ENCODE results near the gene CABP1. TPM values are rescaled to one million over a fixed set of nuclear protein-coding genes. Genes with fewer than 3 reads are reported as not detected.
A peak's percentile ranks its signal among the peaks of the same experiment; 100 is the strongest.

The CABP1 gene
- total and polyA plus RNA-seq, 8 donors, result 0.37 to 3.7 (median 2.3) TPM

DNA sequence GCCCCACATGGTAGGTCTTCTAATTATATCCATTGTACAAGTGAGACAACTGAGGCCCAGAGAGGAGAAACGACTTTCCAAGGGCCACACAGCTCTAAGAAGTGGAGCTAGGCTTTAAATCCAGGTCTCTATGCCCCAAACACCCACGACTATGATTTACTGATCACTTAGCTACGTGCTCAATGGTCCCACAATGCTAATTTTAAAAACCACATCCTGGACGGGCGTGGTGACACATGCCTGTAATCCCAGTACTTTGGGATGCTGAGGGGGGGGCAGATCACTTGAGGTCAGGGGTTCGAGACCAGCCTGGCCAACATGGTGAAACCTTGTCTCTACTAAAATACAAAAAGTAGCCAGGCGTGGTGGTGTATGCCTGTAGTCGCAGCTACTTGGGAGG is 38.1 kb downstream of the CABP1 start:
- H3K4me1 ChIP-seq, result peaks cover 0 to 19% of the 10 kb centered on the region in 2 donors
- TF ChIP-seq CTCF (IDR thresholded peaks at IDR 0.05), result no peak
- no peak overlapping the region for H3K4me3 ChIP-seq
- no peaks in the 10 kb centered on the region for H3K36me3 ChIP-seq
- ATAC-seq (no peak), DNase-seq (no peak)
- H3K27ac ChIP-seq, result no peak overlapping the region
- intact Hi-C loops (cut with DNase I), result no loop called here
- no peaks in the 10 kb centered on the region for H3K9me3 ChIP-seq
- no peaks in the 10 kb centered on the region for H3K27me3 ChIP-seq

GRCh38 chr12:120680165-120680738 is 39.8 kb downstream of the CABP1 start:
- intact Hi-C loops (cut with DNase I), result no loop called here

DNA sequence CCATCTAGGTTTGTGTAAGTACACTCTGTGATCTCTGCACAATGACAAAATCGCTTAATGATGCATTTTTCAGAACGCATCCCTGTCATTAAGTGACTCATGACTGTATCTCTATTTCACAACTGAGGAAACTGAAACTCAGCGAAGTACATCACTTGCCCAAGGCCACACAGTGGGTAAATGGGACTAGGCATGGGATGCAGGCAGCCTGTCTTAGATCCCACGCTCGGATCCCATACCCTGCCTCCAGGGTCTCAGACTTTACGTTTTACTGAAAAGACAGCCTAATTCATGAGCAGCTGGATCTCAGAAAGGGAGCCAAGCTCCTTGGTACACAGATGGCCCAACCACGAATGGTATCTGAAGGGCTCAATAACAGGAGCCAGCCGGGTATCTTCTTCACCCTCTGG is 44.1 kb downstream of the CABP1 start:
- ATAC-seq (no peak), DNase-seq (no peak)
- Histone ChIP-seq H3K9me3 (no peaks in the 10 kb centered on the region), H3K4me3 (no peak overlapping the region), H3K4me1 (peaks cover 4 to 52% of the 10 kb centered on the region in 2 donors), H3K36me3 (no peaks in the 10 kb centered on the region), H3K27me3 (no peaks in the 10 kb centered on the region), H3K27ac (peak overlapping the region in 1 of 2 donors; percentile 96)
- intact Hi-C loops (cut with DNase I), result no loop called here
- no peak for TF ChIP-seq CTCF (IDR thresholded peaks at IDR 0.05)

More at GRCh38 chr12:120680165-120680738, 39.8 kb downstream of the CABP1 start:
- Histone ChIP-seq H3K27me3 (no peaks in the 10 kb centered on the region), H3K4me3 (no peak overlapping the region), H3K4me1 (peaks cover 0 to 27% of the 10 kb centered on the region in 2 donors), H3K36me3 (no peaks in the 10 kb centered on the region), H3K9me3 (no peaks in the 10 kb centered on the region), H3K27ac (no peak overlapping the region)
- DNase-seq (no peak), ATAC-seq (no peak)
- no peak for TF ChIP-seq CTCF (IDR thresholded peaks at IDR 0.05)

GRCh38 chr12:120685522-120685921 is 45.1 kb downstream of the CABP1 start:
- H3K27ac ChIP-seq, result peak overlapping the region in 1 of 2 donors; percentile 96
- H3K9me3 ChIP-seq, result no peaks in the 10 kb centered on the region
- ATAC-seq (no peak), DNase-seq (no peak)
- H3K27me3 ChIP-seq, result no peaks in the 10 kb centered on the region
- peaks cover 14 to 52% of the 10 kb centered on the region in 2 donors for H3K4me1 ChIP-seq
- no peak for TF ChIP-seq CTCF (IDR thresholded peaks at IDR 0.05)
- peak overlapping the region in 1 of 2 donors; percentile 95 for H3K4me3 ChIP-seq
- intact Hi-C loops (cut with DNase I), result no loop called here
- H3K36me3 ChIP-seq, result no peaks in the 10 kb centered on the region

DNA sequence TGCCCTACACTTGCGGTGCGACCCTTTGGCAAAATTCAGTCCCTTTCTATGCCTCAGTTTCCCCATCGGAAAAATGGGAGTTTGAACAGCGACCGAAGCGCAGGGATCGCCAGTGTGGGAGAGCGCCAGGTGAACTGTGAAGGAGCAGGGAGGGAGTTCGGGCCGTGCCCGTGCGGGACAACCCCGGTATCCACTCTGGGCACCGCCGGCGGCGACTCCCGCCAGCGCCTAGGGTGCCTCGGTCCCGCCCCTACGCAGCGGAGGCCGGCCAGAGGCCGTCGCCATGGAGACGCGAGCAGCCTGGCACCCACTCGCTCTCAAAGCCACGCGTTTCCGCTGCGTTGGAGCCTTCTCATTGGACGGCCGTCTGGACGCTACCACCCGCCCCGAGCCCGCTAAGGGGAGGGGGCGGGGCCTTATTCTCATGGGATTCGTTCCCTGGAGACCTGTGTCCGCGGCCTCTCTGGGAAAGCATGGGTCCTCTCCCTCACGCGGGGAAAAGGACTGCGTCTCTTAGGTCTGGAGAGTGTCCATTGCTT is 45.8 kb downstream of the CABP1 start:
- intact Hi-C loops (cut with DNase I), result no loop called here
- peaks cover 15 to 58% of the 10 kb centered on the region in 2 donors for H3K4me1 ChIP-seq
- TF ChIP-seq CTCF (IDR thresholded peaks at IDR 0.05), result no peak
- no peaks in the 10 kb centered on the region for H3K36me3 ChIP-seq
- ATAC-seq (peak; percentile 90), DNase-seq (peak in 3 of 4 donors; percentile 99)
- peak overlapping the region; percentile 71 to 95 for H3K4me3 ChIP-seq
- no peaks in the 10 kb centered on the region for H3K27me3 ChIP-seq
- no peaks in the 10 kb centered on the region for H3K9me3 ChIP-seq
- peak overlapping the region; percentile 87 to 96 for H3K27ac ChIP-seq
